ENCODE results near the gene GSG1L. TPM values are rescaled to one million over a fixed set of nuclear protein-coding genes. Genes with fewer than 3 reads are reported as not detected.

The GSG1L gene
- total and polyA plus RNA-seq, 4 donors = not detected

- TF ChIP-seq EGR1 (IDR thresholded peaks at IDR 0.05; ENCODE audit: low read depth in 2 of 2) = no peak
- TF ChIP-seq RXRA (IDR thresholded peaks at IDR 0.05) = no peak
- no peak for TF ChIP-seq MAX (IDR thresholded peaks at IDR 0.05)
- no peak for TF ChIP-seq NR2F2 (IDR thresholded peaks at IDR 0.05)
- no peak for TF ChIP-seq HNF4G (IDR thresholded peaks at IDR 0.05)
- no peak for TF ChIP-seq FOXA2 (IDR thresholded peaks at IDR 0.05)
- no peak for TF ChIP-seq YY1 (IDR thresholded peaks at IDR 0.05)
- TF ChIP-seq ATF3 (IDR thresholded peaks at IDR 0.05) = no peak
- TF ChIP-seq RAD21 (IDR thresholded peaks at IDR 0.05) = no peak
Observed at GRCh38 chr16:27890006-27890405, 173.5 kb downstream of the GSG1L start (continued).

- H3K4me3 ChIP-seq (ENCODE audit: low read depth in 1 of 3, low read length in 3 of 3) = no peak overlapping the region
- no peaks in the 10 kb centered on the region for H3K9me3 ChIP-seq (ENCODE audit: control insufficient read depth in 4 of 4, low read length in 3 of 4)
- no peak overlapping the region for H3K27ac ChIP-seq (ENCODE audit: low read depth in 1 of 2, low read length in 2 of 2)
- H3K36me3 ChIP-seq (ENCODE audit: control insufficient read depth in 4 of 4, insufficient read depth in 3 of 4, low read depth in 1 of 4, low read length in 3 of 4) = no peaks in the 10 kb centered on the region
- DNase-seq (ENCODE audit: low spot score) = no peak
- H3K9ac ChIP-seq (ENCODE audit: low read depth in 1 of 2, low read length in 2 of 2) = no peak overlapping the region
- WGBS = 68% methylated on average over 5 of the region's 5 CpGs
- H3K4me1 ChIP-seq (ENCODE audit: control insufficient read depth in 4 of 4, insufficient read depth in 4 of 4, low read length in 3 of 4) = no peaks in the 10 kb centered on the region
- peaks cover 0 to 3% (median 1%) of the 10 kb centered on the region in 4 donors for H3K27me3 ChIP-seq (ENCODE audit: control insufficient read depth in 4 of 4, insufficient read depth in 4 of 4, low read length in 3 of 4)
- no peak for TF ChIP-seq NR2F2 (IDR thresholded peaks at IDR 0.05)
- TF ChIP-seq HNF4G (IDR thresholded peaks at IDR 0.05) = no peak
- TF ChIP-seq REST (IDR thresholded peaks at IDR 0.05) = no peak
- no peak for TF ChIP-seq FOXA2 (IDR thresholded peaks at IDR 0.05)
- TF ChIP-seq ZBTB33 (IDR thresholded peaks at IDR 0.05) = no peak
- no peak for TF ChIP-seq RAD21 (IDR thresholded peaks at IDR 0.05)
- TF ChIP-seq JUND (IDR thresholded peaks at IDR 0.05) = no peak
- no peak for TF ChIP-seq SP1 (IDR thresholded peaks at IDR 0.05)
- no peak for TF ChIP-seq FOXA1 (IDR thresholded peaks at IDR 0.05)
- no peak for TF ChIP-seq ATF3 (IDR thresholded peaks at IDR 0.05)
- no peak for TF ChIP-seq GABPA (IDR thresholded peaks at IDR 0.05 in 1 of 2, conservative IDR thresholded peaks at IDR 0.05 in 1 of 2)
- TF ChIP-seq YY1 (IDR thresholded peaks at IDR 0.05) = no peak
- TF ChIP-seq TAF1 (conservative IDR thresholded peaks at IDR 0.05) = no peak
- no peak for TF ChIP-seq EGR1 (IDR thresholded peaks at IDR 0.05; ENCODE audit: low read depth in 2 of 2)
- no peak for TF ChIP-seq CTCF (IDR thresholded peaks at IDR 0.05; ENCODE audit: low read depth, low read length, missing input control)
- TF ChIP-seq MAX (IDR thresholded peaks at IDR 0.05) = no peak
- TF ChIP-seq HNF4A (conservative IDR thresholded peaks at IDR 0.05) = no peak
Observed at GRCh38 chr16:27883576-27883975, 179.9 kb downstream of the GSG1L start.
